Astrocyte (in vitro differentiated cells and primary cell): Measurements from ENCODE around the gene GRID2. TPM values are rescaled to one million over a fixed set of nuclear protein-coding genes. Genes with fewer than 3 reads are reported as not detected.

Experiments
- DNase-seq: peaks from one replicate; pipeline ENCODE4 v3.0.0-alpha.2; 2010; ENCODE audit warnings: low read depth
- FAIRE-seq: peaks from 2 replicates; lab custom pipeline; 2011; peaks lifted over from hg19 to GRCh38; lab: Jason Lieb, UNC
- H2AFZ ChIP-seq: 2 replicates; pipeline ENCODE4 v1.6.0; 2012; ENCODE audit warnings: low read depth, low read length, inconsistent platforms
- H3K27ac ChIP-seq: 2 replicates; pipeline ENCODE4 v1.5.1; 2011; ENCODE audit warnings: low read depth, low read length, inconsistent platforms
- H3K27me3 ChIP-seq: 2 replicates; pipeline ENCODE4 v1.6.0; 2011; ENCODE audit warnings: low read length, inconsistent platforms; ENCODE audit not compliant: insufficient read depth
- H3K36me3 ChIP-seq: 2 replicates; pipeline ENCODE4 v1.5.1; 2011; ENCODE audit warnings: low read length, inconsistent platforms; ENCODE audit not compliant: insufficient read depth
- H3K4me1 ChIP-seq: 2 replicates; pipeline ENCODE4 v1.5.1; 2011; ENCODE audit warnings: low read length, inconsistent platforms; ENCODE audit not compliant: insufficient read depth
- H3K4me2 ChIP-seq: 2 replicates; pipeline ENCODE4 v1.6.0; 2012; ENCODE audit warnings: low read length, inconsistent platforms
- H3K4me3 ChIP-seq: 2 replicates; pipeline ENCODE4 v1.5.1; 2011; ENCODE audit warnings: low read depth, mild to moderate bottlenecking, low read length, inconsistent platforms; ENCODE audit not compliant: insufficient read depth
- H3K79me2 ChIP-seq: 2 replicates; pipeline ENCODE4 v1.6.0; 2012; ENCODE audit warnings: mild to moderate bottlenecking, low read length, inconsistent platforms; ENCODE audit not compliant: insufficient read depth
- H3K9ac ChIP-seq: 2 replicates; pipeline ENCODE4 v1.6.0; 2012; ENCODE audit warnings: mild to moderate bottlenecking, low read length, inconsistent platforms
- H3K9me3 ChIP-seq: 2 replicates; pipeline ENCODE4 v1.5.1; 2012; ENCODE audit warnings: low read depth, mild to moderate bottlenecking, low read length, inconsistent platforms; ENCODE audit not compliant: insufficient read depth
- H4K20me1 ChIP-seq: 2 replicates; pipeline ENCODE4 v1.6.0; 2012; ENCODE audit warnings: low read length, inconsistent platforms; ENCODE audit not compliant: insufficient read depth
- H3K27ac Mint-ChIP-seq: one replicate; pipeline ENCODE4 v1.8.0; 2021; ENCODE audit warnings: mild to moderate bottlenecking, mixed read lengths; ENCODE audit not compliant: unreplicated experiment
- H3K27me3 Mint-ChIP-seq: one replicate; pipeline ENCODE4 v1.8.0; 2021; ENCODE audit warnings: low read depth, mixed read lengths; ENCODE audit not compliant: unreplicated experiment
- H3K36me3 Mint-ChIP-seq: one replicate; pipeline ENCODE4 v1.8.0; 2021; ENCODE audit warnings: low read depth, mixed read lengths; ENCODE audit not compliant: unreplicated experiment
- H3K4me1 Mint-ChIP-seq: one replicate; pipeline ENCODE4 v1.8.0; 2021; ENCODE audit warnings: low read depth, mixed read lengths; ENCODE audit not compliant: unreplicated experiment
- H3K4me3 Mint-ChIP-seq: one replicate; pipeline ENCODE4 v1.8.0; 2021; ENCODE audit warnings: mild to moderate bottlenecking, moderate library complexity, mixed read lengths; ENCODE audit not compliant: unreplicated experiment
- H3K9me3 Mint-ChIP-seq: one replicate; pipeline ENCODE4 v1.8.0; 2021; ENCODE audit warnings: mild to moderate bottlenecking, mixed read lengths; ENCODE audit not compliant: unreplicated experiment
- CTCF ChIP-seq: IDR thresholded peaks from 2 replicates; pipeline ENCODE4 v1.5.1; 2011; ENCODE audit warnings: low read depth, mild to moderate bottlenecking, inconsistent platforms, low read length, moderate library complexity; ENCODE audit not compliant: insufficient read depth
- EZH2 ChIP-seq: IDR thresholded peaks from 2 replicates; pipeline ENCODE4 v1.6.1; 2012; ENCODE audit warnings: mild to moderate bottlenecking, low read length, inconsistent platforms; ENCODE audit not compliant: insufficient read depth
- total RNA-seq: library from RNA; stranded (reverse); gene quantifications from 2 replicates; pipeline ENCODE4 v1.2.1, GENCODE V29; 2021

Gene GRID2
- total RNA-seq, 1 donor from 2014 or later: 0.14 TPM

GRCh38 chr4:92263010-92263409, 40.8 kb upstream of the GRID2 start:
- H3K9me3 ChIP-seq: no peaks in the 10 kb centered on the region
- no peaks in the 10 kb centered on the region for H3K79me2 ChIP-seq
- H3K27me3 Mint-ChIP-seq: no peaks in the 10 kb centered on the region
- no peaks in the 10 kb centered on the region for H3K27me3 ChIP-seq
- H3K36me3 Mint-ChIP-seq: no peaks in the 10 kb centered on the region
- no peak for TF ChIP-seq CTCF
- no peak for TF ChIP-seq EZH2
- no peaks in the 10 kb centered on the region for H4K20me1 ChIP-seq
- H3K4me2 ChIP-seq: no peak overlapping the region
- no peak overlapping the region for H3K27ac Mint-ChIP-seq
- H3K9me3 Mint-ChIP-seq: no peaks in the 10 kb centered on the region
- no peak overlapping the region for H3K4me3 ChIP-seq
- H3K36me3 ChIP-seq: no peaks in the 10 kb centered on the region
- no peak for DNase-seq
- no peak for FAIRE-seq
- no peaks in the 10 kb centered on the region for H3K4me1 ChIP-seq
- no peak overlapping the region for H3K4me3 Mint-ChIP-seq
- H3K27ac ChIP-seq: no peak overlapping the region
- H2AFZ ChIP-seq: no peak overlapping the region
- H3K4me1 Mint-ChIP-seq: no peaks in the 10 kb centered on the region
- no peak overlapping the region for H3K9ac ChIP-seq

- no peak overlapping the region for H3K4me3 Mint-ChIP-seq
- H3K36me3 ChIP-seq: no peaks in the 10 kb centered on the region
- H3K79me2 ChIP-seq: no peaks in the 10 kb centered on the region
- H3K4me3 ChIP-seq: no peak overlapping the region
- no peaks in the 10 kb centered on the region for H3K9me3 Mint-ChIP-seq
- FAIRE-seq (no peak), DNase-seq (no peak)
- no peak overlapping the region for H3K4me2 ChIP-seq
- no peaks in the 10 kb centered on the region for H4K20me1 ChIP-seq
- no peaks in the 10 kb centered on the region for H3K4me1 Mint-ChIP-seq
- H2AFZ ChIP-seq: no peak overlapping the region
- H3K27me3 Mint-ChIP-seq: no peaks in the 10 kb centered on the region
- no peaks in the 10 kb centered on the region for H3K27me3 ChIP-seq
- H3K27ac Mint-ChIP-seq: no peak overlapping the region
- H3K36me3 Mint-ChIP-seq: no peaks in the 10 kb centered on the region
- TF ChIP-seq CTCF (no peak), EZH2 (no peak)
- no peak overlapping the region for H3K27ac ChIP-seq
- no peaks in the 10 kb centered on the region for H3K9me3 ChIP-seq
- H3K4me1 ChIP-seq: no peaks in the 10 kb centered on the region
- no peak overlapping the region for H3K9ac ChIP-seq
Measured at GRCh38 chr4:92263575-92263974, 40.2 kb upstream of the GRID2 start.

- no peaks in the 10 kb centered on the region for H3K36me3 Mint-ChIP-seq
- no peaks in the 10 kb centered on the region for H3K9me3 Mint-ChIP-seq
- Histone ChIP-seq H4K20me1 (no peaks in the 10 kb centered on the region), H3K79me2 (no peaks in the 10 kb centered on the region), H2AFZ (no peak overlapping the region), H3K27me3 (no peaks in the 10 kb centered on the region), H3K4me1 (no peaks in the 10 kb centered on the region), H3K9ac (no peak overlapping the region), H3K4me2 (no peak overlapping the region), H3K27ac (no peak overlapping the region), H3K36me3 (no peaks in the 10 kb centered on the region), H3K4me3 (no peak overlapping the region), H3K9me3 (no peaks in the 10 kb centered on the region)
- no peaks in the 10 kb centered on the region for H3K27me3 Mint-ChIP-seq
- TF ChIP-seq CTCF: no peak
- no peak for TF ChIP-seq EZH2
- FAIRE-seq: no peak
- H3K4me3 Mint-ChIP-seq: no peak overlapping the region
- H3K27ac Mint-ChIP-seq: no peak overlapping the region
- no peak for DNase-seq
- no peaks in the 10 kb centered on the region for H3K4me1 Mint-ChIP-seq
Measured at GRCh38 chr4:92264163-92264562, 39.6 kb upstream of the GRID2 start.
